BE2C (cell line): ENCODE measurements around the gene PFN4.
"Not testable (repeated sequence)": the region's sequence is repeated elsewhere in the genome, so short reads cannot be mapped to it uniquely, and the experiment has no call there.

ENCODE experiments used
- DNase-seq: peaks from one replicate; pipeline ENCODE4 v3.0.0-alpha.2; 2020
- H3K27me3 ChIP-seq: fragments of 250-450 bp; sonication (Bioruptor Pico); 2 replicates; pipeline ENCODE4 v1.5.1; 2020; ENCODE audit warnings: mild to moderate bottlenecking
- H3K36me3 ChIP-seq: fragments of 250-450 bp; sonication (Bioruptor Pico); 2 replicates; pipeline ENCODE4 v1.5.1; 2020; ENCODE audit warnings: mild to moderate bottlenecking
- H3K4me1 ChIP-seq: fragments of 250-450 bp; sonication (Bioruptor Pico); 2 replicates; pipeline ENCODE4 v1.5.1; 2020
- H3K4me3 ChIP-seq: 2 replicates; pipeline ENCODE4 v1.5.1; 2011; ENCODE audit warnings: low read depth, low read length
- H3K9me3 ChIP-seq: fragments of 250-450 bp; sonication (Bioruptor Pico); 2 replicates; pipeline ENCODE4 v1.5.1; 2020
- CTCF ChIP-seq: IDR thresholded peaks from 2 replicates; pipeline ENCODE4 v1.5.1; 2012; ENCODE audit warnings: mild to moderate bottlenecking, low read depth, low read length

The PFN4 gene

GRCh38 chr2:24160761-24161160 lies 37.6 kb upstream of the PFN4 start:
- H3K4me3 ChIP-seq, result no peak overlapping the region
- no peak for TF ChIP-seq CTCF
- H3K9me3 ChIP-seq, result no peaks in the 10 kb centered on the region; the same call in 1 of the 2 replicates
- no peaks in the 10 kb centered on the region for H3K36me3 ChIP-seq
- H3K4me1 ChIP-seq, result no peaks in the 10 kb centered on the region
- H3K27me3 ChIP-seq, result no peaks in the 10 kb centered on the region
- DNase-seq, result no peak

- no peak for TF ChIP-seq CTCF
- Histone ChIP-seq H3K9me3 (no peaks in the 10 kb centered on the region; the same call in 1 of the 2 replicates), H3K4me1 (no peaks in the 10 kb centered on the region), H3K36me3 (no peaks in the 10 kb centered on the region), H3K27me3 (no peaks in the 10 kb centered on the region), H3K4me3 (no peak overlapping the region)
- DNase-seq, result no peak
Measured at GRCh38 chr2:24159708-24160107, 36.6 kb upstream of the PFN4 start.

GRCh38 chr2:24158131-24158530 lies 35.0 kb upstream of the PFN4 start:
- no peaks in the 10 kb centered on the region; the same call in 1 of the 2 replicates for H3K9me3 ChIP-seq

GRCh38 chr2:24153478-24153877 lies 30.3 kb upstream of the PFN4 start:
- no peak overlapping the region for H3K4me3 ChIP-seq
- no peaks in the 10 kb centered on the region for H3K27me3 ChIP-seq
- no peaks in the 10 kb centered on the region for H3K9me3 ChIP-seq
- no peak for DNase-seq
- H3K4me1 ChIP-seq, result no peaks in the 10 kb centered on the region
- TF ChIP-seq CTCF, result no peak
- H3K36me3 ChIP-seq, result no peaks in the 10 kb centered on the region

More at GRCh38 chr2:24158131-24158530, 35.0 kb upstream of the PFN4 start:
- TF ChIP-seq CTCF, result no peak
- DNase-seq, result no peak
- H3K4me3 ChIP-seq, result no peak overlapping the region
- no peaks in the 10 kb centered on the region for H3K36me3 ChIP-seq
- H3K27me3 ChIP-seq, result no peaks in the 10 kb centered on the region
- H3K4me1 ChIP-seq, result no peaks in the 10 kb centered on the region

- Histone ChIP-seq H3K36me3 (no peaks in the 10 kb centered on the region), H3K4me1 (no peaks in the 10 kb centered on the region), H3K9me3 (no peaks in the 10 kb centered on the region), H3K27me3 (no peaks in the 10 kb centered on the region), H3K4me3 (no peak overlapping the region)
- TF ChIP-seq CTCF, result no peak
- no peak for DNase-seq
Measured at GRCh38 chr2:24152413-24153197, 29.5 kb upstream of the PFN4 start.

GRCh38 chr2:24147364-24147763 lies 24.2 kb upstream of the PFN4 start:
- no peak for DNase-seq
- no peak for TF ChIP-seq CTCF
- H3K4me1 ChIP-seq, result no peaks in the 10 kb centered on the region
- no peak overlapping the region for H3K4me3 ChIP-seq
- no peaks in the 10 kb centered on the region for H3K9me3 ChIP-seq
- no peaks in the 10 kb centered on the region for H3K27me3 ChIP-seq
- no peaks in the 10 kb centered on the region for H3K36me3 ChIP-seq

GRCh38 chr2:24140305-24140704 lies 17.2 kb upstream of the PFN4 start:
- not testable (repeated sequence) for H3K4me3 ChIP-seq, H3K4me1 ChIP-seq, H3K9me3 ChIP-seq, H3K27me3 ChIP-seq, DNase-seq, H3K36me3 ChIP-seq
